NCI-H2107 treated with DMSO at 0.1 percent for 48 hours (cell line): ENCODE results near the gene ZNF598.

Source experiments
- DNase-seq: peaks from one replicate; lab custom pipeline; 2025; ENCODE audit not compliant: unreplicated experiment; lab: John Stamatoyannopoulos, UW

ZNF598 gene

DNA sequence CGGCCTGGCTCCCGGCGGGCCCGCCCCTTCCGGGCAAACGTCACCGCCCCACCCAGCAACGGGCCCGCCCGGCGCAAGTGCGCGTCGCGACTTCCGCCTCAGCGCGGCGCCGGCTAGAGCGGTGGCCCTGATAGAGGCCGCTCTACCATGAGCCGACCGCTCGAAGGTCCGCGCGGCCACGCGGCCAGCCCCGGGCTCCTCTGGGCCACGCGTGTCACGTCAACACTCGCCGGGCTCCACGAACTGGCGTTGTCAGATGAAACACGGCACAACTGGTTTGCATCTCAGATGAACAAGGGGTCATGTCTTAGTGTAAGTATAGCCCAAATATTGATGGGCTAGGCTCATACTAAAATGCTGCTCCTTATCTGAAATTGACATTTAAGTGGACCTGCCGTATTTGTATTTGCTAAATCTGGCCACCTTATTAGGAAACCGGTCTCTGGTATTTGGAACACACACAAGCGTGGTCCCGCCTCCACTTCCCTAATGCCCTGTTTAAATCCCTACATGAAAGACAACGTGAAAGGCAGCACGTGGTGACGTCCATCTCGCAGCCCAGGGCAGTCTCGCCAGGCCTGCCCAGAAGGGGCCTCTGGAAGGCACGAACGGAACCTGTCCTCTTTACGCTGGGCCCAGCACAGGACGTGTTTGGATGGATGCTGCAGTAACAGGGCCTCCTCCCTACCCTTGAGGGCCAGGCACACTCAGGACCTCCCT lies at the start of gene ZNF598:
ZNF598 (minus strand) TSS at position 31 of the 720 bp plus-strand sequence.
- peak; percentile 35 for DNase-seq

DNA sequence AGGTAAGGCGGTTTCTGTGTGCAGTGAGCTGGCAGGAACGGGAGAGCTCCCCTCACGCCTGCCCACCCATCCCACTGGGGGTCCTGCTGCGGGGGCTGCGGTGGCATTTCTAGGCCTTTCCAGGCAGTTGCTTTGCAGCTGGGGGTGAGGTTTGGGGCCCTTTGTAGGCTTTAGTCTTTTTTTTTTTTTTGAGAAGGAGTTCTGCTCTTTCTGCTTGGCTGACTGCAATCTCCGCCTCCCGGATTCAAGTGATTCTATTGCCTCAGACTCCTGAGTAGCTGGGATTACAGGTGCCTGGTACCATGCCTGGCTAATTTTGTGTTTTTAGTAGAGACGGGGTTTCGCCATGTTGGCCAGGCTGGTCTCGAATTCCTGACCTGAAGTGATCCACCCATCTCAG lies 49.3 kb upstream of the ZNF598 start:
- DNase-seq = peak; percentile 67

DNA sequence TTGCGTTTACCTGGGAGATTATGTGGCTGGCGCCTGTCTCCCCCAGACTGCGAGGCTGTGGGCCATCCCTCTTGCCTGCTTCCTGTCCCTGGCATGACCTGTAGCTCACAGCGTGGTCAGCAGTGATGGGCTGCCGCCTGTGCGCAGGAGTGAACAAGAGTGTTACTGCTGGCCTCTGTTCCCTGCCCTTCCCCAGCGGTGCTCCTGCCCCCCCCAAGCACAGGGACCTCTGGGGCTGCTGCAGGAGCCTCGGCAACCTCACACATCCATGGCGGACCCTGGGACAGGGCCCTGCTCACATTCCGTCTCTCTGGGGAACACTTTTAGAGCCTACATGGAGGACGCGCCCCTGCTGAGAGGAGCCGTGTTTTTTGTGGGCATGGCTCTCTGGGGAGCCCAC lies 48.8 kb upstream of the ZNF598 start:
- peak; percentile 72 for DNase-seq

DNA sequence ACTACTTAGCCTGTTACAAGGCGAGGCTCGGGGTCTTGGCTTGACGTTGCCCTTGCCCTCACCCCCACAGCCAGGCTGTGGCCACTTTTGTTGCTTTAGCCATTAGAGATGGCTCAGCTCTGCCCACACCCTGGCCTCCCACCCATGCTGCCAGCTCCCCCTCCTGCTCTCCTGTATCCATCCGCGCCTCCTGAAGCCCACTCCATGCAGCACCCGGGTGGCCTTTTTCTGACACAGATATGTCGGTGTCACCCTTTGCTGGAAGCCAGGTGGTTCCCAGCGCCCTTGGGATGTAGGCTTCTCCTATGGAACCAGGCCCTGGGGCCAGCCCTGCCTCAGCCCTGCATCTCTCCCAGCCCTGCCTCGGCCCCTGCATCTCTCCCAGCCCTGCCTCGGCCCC lies 47.8 kb upstream of the ZNF598 start:
- no peak for DNase-seq

DNA sequence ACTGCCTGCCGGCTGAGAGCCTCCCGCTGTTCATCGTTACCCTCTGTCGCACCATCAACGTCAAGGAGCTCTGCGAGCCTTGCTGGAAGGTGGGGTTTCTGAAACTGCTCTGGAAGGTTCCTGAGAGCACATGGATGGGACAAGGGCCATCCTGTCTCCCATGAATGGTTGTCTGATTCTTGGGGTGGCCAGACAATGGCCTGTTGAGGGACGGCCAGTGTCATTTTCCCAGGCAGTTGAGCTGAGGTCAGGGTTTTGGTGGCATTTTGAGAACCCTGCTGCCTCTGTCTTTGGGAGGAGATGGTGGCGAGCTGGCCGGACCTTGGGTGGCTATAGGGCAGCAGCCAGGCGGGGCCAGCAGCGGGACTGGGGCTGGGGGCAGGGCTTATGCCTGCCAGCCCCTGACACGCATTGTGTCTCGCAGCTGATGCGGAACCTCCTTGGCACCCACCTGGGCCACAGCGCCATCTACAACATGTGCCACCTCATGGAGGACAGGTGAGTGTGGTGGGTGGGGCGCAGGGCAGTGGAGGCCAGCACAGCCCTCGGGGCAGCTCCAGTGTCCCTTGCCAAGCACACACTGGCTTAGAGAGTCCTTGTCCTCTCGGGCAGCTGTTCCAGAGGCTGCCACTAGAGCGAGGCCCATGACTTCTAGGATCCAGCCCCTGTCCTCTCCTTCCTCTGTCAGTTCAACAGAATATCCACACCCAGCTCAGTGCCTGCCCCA lies 47.2 kb upstream of the ZNF598 start:
- DNase-seq = peak; percentile 34

DNA sequence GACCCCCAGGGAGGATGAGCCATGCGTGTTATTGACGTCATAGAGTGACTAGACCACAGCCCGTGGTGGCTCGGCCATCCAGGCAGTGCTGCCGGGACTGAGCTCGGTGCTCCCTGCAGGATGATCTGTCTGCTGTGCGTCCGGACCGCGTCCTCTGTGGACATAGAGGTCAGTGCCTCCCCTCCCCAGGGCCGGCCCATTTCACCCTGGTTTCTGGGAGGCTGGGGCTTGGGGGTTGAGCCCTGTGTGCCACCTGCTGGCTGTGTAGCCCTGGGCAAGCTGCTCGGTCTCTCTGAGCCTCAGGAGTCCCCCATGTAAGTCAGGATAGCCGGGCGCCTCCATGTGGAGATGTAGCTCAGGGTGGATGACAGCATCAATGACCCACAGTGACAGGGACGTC lies 46.5 kb upstream of the ZNF598 start:
- DNase-seq = peak; percentile 78

DNA sequence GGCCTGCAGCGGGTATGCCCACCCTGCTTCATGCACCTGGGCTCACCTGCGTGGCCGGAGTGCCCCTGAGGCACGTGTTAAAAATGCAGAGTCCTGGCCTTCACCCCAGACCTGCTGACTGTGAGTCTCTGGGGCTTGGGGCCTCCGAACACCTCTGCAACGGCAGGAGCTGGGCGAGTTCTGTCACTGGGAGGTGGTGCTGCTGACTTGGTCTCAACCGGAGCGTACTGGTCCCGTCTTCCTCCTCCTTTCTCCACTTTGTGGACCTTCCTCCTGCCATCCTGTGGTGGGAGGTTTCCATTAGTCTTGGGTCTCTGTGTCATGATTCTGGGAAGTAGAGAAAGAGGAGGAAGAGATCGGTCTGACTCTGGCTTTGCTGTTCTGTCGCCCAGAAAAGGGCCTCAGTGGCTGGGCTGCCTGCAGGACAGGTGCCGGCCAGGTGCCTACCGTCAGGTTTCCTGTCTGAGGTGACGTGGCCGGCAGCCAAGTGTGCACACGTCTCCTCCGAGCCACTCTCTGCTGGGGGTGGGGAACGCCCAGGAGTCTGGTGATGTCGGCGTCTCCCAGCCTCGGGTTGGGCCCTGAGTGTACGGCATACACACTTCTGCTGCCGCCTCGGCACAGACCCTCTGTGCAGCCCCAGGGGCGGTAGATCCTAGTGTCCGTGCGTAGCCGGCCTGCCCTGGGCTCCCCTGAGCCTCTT lies 45.1 kb upstream of the ZNF598 start:
- DNase-seq = peak; percentile 68

DNA sequence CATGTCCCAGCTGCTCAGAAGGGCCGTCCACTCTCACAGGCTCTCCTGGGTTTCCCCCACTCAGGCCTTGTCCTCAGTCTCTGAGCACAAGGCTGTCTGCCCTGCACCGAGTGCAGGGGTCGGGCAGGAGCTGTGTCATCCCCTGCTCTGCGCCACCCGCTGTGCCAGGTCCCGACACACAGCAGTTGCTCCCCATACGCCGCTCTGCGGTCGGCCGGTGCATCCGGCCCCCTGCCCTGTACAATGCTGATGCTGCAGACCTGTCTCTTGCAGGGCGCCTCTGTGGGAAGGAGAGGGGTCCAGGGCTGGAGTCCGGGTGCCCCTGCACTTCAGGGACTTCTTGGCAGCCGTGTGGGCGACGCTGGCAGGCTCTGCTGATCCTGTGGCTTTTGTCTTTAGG lies 44.3 kb upstream of the ZNF598 start:
- no peak for DNase-seq

DNA sequence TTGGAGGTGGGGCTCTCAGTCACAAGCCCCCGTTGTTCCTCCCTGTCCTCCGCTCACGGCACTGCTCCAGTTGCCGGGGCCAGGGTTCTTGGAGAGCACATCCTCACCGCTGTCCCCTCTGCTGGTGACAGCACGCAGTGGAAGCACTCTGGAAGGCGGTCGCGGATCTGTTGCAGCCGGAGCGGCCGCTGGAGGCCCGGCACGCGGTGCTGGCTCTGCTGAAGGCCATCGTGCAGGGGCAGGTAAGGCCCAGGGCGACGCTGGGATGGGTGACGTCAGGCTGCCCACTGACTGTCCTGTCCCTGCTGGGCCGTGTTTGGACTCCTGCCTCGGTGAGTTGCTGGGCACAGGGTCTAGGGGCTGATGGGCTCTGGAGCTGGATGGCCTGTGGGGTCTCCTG lies 43.6 kb upstream of the ZNF598 start:
- no peak for DNase-seq

DNA sequence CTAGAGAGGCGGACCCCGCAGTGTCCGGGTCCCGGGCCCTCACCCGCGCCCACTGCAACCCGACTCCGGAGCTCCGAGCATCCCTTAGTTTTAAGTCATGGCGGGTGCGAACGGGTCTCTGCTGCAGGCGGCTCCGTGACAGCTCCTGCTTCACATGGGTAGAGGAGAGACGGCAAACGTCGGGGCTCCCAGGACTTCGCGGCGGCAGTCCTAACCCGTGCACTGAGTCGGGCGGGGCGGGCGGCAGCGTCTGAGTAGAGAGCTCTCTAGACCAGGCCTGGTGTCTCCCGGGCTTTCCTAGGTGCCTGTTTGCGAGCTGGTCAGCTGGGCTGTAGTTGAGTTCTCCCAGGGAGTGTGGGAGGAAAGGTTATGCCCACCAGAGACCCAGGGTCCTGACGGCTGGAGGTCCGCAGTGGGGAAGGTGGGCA lies 38.5 kb upstream of the ZNF598 start:
- DNase-seq = no peak

DNA sequence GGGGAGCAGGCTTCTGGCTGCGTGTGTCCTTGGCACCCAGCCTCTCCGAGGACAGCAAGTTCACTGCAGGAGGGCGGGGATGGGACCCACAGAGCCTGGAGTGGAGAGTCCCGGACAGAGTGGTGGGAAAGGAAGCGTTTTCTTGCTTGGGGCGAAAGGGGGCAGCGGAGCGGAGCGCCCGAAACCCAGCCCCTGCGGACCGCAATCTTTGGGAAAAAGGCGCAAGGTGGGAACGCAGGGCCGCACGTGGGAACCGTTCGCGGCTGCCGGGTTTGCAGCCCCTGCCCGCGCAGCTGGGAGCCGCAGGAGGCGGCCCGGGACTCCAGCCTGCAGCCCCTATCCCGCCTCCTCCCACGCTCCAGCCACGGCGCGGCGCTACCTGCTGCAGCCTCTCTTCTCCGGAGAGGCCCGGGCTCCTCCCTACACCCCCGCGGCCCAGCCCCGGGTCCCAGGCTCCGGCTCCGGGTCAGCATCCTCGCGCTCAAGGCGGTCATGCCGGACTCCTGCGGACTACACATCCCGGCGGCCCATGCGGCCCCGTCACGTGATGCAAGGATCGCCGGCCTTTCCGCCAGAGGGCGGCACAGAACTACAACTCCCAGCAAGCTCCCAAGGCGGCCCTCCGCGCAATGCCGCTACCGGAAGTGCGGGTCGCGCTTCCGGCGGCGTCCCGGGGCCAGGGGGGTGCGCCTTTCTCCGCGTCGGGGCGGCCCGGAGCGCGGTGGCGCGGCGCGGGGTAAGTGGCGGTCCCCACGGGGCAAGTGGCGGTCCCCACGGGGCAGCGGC lies 37.9 kb upstream of the ZNF598 start, which contains the start of the genes NTHL1 and TSC2:
NTHL1 (minus strand) TSS at position 505 of the 786 bp plus-strand sequence; CDS start at position 494, 11 bp downstream.
TSC2 (plus strand) TSS at position 656 of the 786 bp plus-strand sequence. CDS start 631 bp downstream, outside the sequence.
- DNase-seq = peak; percentile 85

DNA sequence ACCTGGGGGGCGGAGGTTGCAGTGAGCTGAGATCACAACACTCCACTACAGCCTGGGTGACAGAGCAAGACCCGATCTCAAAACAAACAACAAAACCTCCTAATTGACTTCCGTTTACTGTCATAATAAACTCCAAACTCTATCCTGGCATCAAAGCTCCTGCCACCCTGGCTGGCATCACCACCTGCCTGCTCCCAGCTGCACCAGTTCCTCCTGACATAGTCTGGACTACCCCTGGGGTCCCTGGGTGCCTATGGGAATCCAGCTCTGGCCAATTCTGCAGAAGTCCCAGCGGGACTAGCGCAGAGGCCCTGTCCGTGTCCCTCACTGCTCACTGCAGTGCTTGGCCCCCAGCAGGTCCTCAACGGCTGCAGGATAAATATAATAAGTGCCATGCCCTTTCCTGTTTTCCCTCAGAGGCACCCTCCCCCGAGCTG lies 37.3 kb upstream of the ZNF598 start:
- no peak for DNase-seq

DNA sequence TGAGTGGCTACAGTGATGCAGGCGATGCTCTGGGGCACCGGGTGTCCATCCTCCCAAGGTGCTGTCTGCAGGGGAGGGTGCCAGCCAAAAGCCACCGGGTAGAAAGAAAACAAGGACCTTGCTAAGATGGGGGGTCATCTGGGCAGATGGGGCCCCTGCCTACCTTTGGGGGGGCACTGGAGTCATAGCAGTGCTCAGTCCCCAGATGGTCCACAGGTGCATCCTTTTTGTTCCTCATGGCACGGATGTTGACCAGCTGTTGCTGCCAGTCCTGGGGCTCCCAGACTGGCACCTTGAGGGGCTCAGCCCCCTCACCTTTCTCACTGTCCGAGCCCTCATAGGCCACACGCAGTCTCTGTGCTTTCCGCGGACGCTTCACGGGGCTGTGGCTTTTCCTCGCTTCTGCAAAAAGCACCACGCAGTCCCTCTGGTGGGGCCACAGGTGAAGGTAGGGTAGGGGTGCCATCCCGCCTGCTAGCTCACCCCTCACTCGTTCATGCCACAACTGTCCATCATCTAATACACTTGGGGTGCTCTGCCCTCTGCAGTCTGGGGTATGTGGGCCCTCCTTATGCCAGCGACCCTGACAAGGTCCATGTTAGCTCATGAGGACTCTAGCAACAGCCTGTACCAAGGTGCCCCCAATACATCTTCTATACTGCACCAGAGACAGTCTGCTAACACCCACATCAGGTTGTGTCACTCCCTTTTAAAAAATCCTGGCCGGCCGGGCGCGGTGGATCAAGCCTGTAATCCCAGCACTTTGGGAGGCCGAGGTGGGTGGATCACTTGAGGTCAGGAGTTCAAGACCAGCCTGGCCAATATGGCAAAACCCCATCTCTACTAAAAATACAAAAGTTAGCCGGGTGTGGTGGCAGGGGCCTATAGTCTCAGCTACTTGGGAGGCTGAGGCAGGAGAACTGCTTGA lies 36.6 kb upstream of the ZNF598 start:
- no peak for DNase-seq

DNA sequence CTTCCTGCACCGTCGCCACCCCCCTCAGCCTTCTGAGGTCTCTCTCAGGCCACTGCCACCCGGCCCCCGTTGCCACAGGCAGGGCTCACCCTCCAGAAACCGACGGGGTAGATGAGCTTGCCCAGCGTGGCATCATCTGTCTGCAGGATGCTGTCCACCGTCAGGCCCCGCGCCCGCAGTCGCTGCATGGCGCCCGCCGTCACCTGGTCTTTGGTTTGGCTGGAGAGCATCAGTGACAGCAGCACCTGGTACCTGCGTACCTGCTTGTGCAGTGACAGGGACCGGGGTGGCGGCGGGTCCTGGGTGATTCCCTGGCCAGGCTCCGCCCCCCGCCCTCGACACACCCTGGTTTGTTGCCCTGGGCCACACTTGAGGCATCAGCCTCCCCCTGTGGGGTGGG lies 34.9 kb upstream of the ZNF598 start:
- DNase-seq = no peak

DNA sequence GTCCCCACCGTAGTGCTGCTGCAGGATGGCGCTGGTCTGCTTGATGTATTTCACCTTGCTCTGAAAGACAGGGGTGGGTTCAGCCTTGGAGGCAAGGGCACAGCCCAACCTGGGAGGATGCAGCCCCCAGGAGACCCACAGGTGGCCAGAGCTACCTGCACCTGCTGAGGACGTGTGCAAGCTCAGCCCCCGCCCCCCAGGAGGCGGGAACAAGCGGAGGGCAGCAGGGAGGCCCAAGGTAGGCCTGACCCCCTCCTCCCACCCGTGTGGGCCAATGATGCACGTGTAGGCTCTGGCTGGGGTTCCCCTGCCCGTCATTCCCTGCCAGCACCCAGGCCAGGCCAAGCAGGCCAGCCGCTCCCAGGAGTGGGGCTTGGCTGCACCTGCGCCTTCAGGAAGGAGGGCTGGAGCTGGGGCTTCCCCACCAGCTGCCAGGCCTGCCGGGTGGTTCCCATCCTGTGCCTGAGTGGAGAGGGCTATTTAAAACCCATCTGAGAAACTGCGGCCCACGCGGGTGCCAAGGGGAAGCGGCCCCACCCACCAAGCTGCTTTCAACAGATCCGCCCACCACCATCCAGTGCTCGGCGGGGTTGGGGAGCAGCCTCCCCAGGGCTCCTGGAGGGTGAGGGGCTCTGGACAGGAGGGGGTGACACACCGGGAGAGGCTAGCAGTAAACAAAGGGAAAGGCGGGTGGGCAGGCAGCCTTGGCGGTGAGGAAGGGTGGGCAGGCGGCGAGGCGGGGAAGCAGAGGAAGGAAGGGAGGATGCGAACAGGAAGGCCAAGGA lies 34.2 kb upstream of the ZNF598 start:
- DNase-seq = peak; percentile 76

DNA sequence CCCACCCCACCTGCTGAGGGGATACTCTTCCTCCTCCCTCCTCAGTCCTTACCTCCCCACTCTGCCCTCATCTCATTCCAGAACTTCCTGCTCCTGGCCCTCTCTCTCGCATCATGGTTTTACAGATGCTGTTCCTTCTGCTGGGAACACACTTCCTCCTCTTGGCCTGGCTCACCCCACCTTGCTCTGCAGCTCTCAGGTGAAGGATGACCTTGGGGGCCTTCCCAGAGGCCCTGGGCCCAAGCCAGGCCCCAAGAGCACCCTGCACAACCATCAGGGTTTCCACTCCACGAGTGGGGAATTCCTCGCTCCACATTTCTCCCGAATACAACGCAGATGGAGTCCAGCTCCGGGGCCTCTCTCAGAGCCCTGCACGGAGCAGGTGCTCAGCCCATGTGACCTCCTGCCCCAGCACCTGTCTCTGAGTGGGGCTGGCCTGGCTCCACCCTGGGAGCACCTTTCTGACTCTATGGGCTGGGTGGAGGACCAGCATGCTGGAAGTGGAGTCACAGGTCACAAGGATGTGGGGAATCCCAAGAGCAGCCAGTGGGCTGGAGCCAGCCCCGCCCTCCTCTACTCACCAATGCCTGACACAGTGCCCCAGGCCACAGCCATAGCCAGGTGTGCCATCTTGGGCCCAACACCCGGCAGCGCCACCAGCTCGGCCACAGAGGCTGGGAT lies 33.5 kb upstream of the ZNF598 start:
- DNase-seq = peak; percentile 81

DNA sequence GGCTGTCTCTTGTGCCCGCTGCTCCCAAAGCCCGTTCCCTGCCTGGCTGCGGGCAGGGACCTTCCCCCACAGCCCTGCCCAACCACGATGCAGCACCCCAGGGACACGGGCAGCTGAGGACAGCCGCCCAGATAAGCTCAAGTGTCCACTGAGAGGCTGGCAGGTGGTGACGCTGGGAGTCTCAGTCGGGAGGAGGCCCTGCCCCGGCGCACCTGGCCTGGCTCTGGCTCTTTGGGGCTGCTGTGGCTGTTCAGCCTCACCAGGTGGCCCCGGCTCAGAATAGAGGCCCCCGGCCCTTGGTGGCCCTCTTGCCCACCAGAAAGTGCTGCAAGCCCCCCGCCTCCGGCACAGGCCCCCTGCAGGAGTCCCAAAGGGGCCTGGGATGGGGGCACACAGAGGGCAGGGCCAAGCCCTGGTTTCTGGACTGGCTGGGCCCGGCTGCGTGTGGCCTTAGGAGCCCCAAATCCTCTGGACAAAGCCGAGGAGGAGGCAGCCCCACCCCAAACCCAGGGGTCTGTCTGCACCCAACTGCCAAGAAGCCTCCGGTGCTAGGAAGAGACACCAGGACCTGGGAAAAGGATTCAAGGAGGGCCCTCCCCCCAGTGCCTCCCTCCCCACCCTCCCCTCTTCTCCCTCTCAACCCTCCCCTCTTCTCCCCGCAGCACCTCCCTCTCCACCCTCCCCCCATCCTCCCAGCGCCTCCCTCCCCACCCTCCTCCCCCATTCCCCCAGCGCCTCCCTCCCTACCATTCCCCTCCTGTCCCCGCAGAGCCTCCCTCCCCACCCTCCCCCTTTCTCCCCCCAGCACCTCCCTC lies 32.8 kb upstream of the ZNF598 start:
- DNase-seq = peak; percentile 95
